8988T (cell line): ENCODE results near the gene FKBP11.
A peak's percentile ranks its signal among the peaks of the same experiment; 100 is the strongest.
"Not testable (repeated sequence)": the region's sequence is repeated elsewhere in the genome, so short reads cannot be mapped to it uniquely, and the experiment has no call there.

Experiments
- DNase-seq: peaks from one replicate; pipeline ENCODE4 v3.0.0; 2011

Gene FKBP11

DNA sequence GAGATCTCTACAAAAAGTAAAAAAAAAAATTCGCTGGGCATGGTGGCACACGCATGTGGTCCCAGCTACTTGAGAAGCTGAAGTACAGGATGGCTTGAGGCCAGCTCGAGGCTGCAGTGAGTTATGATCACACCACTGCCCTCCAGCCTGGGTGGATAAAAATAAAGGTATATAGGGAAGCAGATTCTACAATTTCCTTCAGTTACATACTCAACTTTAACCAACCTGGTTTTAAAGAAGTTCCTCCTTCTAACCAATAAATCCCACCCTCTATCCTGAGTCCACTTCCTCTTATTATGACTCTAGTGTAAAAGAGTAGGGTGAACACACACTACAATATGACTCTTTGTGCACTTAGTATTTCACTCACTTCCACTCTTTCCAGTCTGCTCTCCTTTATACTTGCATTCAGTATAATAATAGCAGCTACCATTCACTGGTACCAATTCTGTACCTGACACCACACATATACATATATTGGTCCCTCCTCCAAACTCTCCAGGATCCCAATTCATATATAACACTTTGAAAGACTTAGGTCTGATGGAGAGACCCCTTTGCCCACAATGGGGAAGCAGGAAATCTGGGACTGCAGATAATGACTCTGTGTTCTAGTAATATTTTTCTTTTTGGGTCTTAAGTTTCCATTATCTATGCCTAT is 29.7 kb upstream of the FKBP11 start:
- no peak for DNase-seq

DNA sequence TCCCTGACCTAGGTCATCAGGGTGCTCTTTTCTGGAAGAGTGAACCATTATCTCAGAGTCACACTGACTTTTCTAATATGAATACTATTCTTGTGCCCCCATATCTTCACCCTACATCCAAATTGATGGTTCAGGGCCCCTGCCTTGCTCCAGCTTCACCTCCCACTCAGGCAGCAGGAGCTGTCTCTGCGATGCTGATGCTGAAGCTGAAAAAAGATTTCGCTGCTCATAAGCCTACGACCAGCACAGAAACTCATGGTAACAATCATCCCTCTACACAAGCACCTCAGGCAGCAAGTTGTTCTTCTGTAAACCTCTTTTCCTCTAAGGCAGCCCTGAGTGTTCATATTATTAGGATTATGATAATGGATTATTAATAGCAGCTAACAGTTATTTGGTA is 28.8 kb upstream of the FKBP11 start:
- no peak for DNase-seq

DNA sequence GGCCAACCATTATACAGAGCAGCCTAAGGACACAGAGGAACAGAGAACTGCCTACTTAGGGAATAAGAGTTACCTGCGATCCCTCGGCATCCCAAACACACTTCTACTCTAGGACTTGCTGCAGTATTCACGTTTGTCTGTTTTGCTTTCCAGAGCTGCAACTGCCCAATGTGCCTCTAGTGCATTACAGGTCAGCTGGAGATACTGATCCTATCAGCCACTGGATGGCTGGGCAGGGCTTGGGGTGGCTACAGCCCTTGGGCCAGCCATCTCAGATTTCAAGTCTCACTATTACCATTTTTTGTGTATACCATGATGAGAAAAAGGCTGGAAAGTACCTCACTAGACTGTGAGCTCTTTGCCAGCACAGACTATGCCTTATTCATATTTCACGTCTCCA is 27.4 kb upstream of the FKBP11 start:
- DNase-seq, result no peak

DNA sequence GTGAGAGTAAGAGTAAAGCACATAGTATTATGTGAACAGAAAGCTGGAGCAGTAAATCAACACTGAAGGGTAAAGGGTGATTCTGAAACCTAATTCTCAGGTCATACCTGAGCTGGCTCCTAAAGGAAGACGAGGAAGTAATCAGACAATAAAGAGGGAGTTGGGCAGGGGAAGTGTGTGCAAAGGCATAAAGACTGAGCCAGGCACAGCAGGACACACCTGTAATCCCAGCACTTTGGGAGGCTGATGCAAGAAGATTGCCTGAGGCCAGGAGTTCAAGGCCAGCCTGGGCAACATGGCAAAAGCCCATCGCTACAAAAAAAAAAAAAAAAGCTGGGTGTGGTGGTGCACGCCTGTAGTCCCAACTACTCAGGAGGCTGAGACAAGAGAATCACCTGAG is 22.4 kb upstream of the FKBP11 start:
- no peak for DNase-seq

DNA sequence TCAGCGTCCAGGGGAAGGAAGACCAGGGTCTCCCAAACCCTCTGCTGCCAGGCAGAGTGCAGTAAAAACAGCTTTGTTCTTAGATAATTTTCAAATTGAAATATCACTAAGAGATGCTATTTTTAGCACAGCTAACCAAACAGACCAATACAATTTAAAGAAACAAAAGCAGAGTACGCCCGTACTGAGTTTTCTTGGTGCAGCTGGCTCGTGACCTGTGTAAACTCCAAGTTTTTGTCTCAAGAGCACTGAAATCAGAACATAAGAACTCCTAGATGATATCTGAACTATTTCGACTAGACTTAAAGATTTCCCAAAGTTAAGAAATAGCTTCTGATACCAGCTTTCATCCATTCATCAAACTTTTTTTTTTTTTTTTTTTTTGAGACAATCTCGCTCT is 21.7 kb upstream of the FKBP11 start:
- DNase-seq, result no peak

DNA sequence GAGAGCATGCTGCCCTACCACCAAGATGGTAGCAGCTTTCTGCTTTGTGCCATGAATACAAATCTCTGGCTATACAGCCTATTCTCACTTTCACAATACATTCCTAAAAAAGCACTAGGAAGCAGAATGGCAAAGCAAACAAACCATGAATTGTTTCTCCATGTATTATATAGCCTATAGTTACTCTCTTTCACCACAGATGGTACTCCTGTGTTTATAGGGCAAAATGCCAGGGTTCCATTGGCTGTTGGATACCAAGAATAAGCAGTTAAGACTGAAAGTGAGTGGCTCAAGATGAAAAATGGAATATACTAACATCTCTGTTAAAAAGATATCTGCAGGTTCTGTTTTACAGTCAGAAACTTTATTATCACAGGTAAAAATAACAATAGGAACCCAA is 20.9 kb upstream of the FKBP11 start:
- no peak for DNase-seq

DNA sequence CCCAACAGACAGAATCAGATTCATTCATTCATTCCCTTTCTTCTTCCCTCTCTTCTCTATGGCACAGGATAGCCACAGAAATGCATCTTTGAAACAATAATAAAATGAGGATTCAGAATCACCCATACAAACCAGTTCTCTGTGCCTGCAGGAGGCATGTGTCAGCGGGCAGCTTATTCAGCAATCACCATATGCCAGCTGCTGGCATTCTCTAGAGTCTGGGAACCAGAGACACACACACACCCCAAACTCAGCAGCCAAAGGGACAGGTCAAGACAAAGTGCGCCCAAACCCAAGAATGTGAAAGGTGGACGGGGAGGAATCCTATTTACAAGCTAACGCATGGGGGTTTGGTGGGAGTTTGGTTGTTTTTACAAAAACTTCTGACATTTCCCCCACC is 17.9 kb upstream of the FKBP11 start:
- DNase-seq, result no peak

DNA sequence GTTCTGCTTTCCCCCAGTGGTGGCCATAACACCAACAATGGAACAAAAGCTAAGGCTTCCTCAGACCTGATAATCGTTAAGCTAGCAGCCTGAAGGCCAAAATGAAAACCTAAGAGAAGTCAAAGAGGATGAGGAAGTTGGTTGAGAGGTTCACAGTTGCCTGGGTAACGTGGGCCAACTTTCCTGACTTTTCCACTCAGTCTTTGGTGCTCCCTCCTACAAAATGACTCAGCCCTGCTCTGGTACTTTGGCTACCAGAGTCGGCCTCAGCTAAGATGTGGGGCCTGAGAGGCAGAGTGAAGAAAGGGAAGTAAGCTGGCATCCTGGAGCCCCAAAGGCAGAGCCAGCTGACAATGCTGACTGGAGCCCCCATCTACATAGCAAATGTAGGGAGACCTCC is 14.9 kb upstream of the FKBP11 start:
- no peak for DNase-seq

DNA sequence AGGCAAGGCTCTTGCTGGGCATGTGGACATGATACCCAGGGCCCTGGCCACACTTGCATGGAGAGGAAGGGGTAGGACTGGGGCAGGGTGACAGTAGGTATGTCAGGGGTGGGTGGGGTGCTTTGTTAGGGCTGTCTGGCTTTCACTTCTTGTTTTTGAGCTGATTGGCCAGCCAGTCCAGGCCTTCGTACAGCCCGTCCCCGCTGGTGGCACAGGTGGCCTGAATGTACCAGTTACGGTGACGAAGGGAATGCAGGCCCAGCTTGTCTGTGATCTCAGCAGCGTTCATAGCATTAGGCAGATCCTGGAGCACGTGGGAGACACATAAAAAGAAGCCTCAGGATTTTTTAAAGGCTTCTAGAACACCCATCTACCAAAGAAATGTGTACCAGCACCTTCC is 13.5 kb upstream of the FKBP11 start:
- DNase-seq, result no peak

DNA sequence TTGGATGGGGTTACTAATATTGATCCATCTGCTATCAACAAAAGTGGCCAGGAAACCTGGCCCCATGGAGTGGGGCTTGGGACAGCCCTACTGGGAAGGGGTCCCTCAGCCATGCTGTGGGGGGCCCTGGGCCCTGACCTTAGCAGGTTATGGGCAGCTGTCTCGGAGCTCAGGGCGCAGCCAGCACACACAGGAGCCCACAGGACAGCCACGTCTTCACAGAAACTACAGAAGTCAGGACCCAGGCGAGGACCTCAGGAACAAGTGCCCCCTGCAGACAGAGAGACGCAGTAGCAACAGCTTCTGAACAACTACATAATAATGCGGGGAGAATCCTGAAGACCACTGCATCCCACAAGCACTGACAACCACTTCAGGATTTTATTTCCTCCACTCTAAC is 11.9 kb upstream of the FKBP11 start:
- DNase-seq, result no peak

DNA sequence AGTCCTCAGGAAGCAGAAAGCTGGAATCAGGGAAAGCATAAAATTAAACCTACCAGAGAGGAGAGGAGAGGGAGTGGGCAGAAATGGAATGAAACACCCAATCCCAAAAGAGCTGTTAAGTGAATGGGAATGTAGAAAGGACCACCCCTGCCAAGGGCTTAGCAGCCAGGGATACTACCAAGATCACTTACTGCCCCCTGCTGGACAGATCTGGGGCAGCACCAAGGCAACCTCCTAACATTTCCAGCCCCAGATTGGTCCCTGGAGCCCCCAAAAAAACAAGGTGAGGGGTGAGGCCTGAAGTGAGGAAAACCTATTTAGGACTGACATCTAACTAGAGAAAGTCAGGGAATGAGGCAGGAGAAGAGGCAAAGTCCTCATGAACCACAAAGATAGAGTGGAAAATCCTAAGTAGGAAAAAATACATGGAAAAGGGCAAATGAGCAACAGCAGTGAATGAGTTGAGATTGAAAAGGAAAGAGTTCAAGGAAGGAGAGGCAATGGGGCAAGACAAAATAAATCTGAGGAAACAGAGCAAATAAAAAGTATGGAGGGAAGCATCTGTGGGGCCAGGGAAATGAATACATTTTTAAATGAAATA is 11.2 kb upstream of the FKBP11 start:
- peak; percentile 62 for DNase-seq

DNA sequence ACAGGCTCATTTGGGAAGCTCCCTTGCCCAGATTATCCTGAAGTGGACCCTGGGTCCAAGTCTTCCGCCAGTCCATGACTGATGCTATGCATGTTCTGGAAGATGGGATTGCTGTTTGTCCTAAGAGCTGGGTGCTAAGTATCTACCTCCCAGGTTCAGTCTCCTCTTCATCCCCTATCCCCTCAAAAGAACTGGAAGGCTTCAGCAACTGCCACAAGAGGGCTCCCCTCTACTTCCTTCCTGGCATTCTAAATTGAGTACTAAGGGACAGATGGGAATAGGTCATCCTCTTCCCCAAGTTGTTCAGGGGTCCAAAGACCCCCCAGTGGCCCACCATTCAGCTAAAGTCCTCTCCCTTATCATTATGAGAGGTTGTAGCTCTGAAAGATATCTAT is 9.0 kb upstream of the FKBP11 start:
- no peak for DNase-seq

DNA sequence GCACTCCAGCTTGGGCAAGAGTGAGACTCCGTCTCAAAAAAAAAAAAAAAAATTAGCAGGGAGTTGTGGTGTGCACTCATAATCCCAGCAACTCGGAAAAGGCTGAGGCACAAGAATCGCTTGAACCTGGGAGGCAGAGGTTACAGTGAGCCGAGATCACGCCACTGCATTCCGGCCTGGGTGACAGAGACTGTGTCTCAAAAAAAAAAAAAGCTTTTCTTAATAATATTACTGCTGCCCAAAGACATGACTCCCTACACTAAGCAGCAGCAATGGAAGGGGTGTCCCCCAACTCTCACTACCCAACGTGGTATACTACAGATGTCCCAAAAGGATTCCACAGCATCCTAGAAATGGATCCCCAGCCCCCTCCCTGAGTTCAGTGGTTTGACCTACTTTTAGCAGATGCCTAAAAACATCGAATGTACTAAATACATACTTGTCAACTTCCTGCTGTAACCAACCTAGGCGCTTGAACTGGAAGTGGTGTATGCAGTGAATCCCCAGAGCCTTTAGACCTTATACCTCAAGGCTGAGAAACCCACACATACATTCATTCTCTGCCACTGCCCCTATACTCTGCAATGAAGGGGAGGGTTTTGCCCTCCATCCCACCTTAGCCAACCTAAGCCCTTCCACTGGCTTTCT is 8.5 kb upstream of the FKBP11 start:
- DNase-seq, result no peak

DNA sequence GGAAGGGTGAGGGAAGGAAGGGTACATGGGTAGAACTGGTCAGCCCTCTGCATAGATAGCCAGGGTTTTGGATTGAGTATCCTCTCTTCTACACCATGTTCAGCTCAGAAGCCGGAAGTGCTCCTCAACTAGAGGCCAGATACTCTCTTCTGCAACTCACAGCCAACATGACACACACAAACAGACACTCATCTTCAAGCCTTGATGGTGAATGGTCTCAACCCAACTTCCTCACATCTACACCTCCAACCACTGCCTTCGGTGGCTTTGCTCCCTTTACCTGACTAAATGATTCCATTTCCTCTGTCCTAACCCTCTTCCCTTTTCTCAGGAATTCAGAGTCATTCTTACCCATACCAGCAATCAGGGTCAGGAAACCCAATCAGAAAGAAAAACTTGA is 7.6 kb upstream of the FKBP11 start:
- DNase-seq, result no peak

DNA sequence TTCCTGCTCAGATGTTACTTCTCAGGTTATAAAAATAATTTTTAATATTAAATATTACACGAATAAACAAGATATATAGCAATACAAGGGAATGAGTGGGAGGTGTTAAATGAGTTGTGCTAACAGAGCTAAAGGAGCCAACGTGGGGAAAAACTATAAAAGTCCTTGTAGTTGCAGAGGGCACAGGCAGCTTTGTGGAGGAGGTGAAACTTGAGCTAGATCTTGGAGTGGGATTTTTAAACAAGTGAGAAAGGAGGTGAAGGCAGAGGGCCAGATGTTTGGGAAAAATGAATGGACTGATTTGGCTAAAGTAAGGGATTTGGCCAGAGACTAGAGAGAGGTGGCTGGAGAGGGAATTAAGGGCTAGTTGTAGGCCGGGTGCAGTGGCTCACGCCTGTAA is 5.2 kb upstream of the FKBP11 start:
- DNase-seq, result no peak

DNA sequence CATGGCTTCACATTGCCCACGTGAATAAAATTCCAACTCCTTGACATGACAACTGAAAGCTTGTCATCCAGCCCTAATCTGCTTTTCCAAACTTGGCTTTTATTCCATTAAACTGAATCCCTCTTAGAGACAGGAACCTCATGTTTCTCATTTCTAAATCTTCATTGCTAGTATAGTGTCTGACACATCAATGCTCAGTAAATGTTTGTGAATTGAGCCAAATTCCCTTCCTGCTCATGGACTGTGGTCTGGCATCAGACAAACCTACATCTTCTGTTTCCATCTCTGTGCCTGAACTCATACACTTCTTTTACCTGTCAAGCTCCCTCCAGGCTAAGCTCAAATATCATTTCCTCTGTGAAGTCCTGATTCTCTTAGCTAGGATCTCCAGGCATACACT is 4.3 kb upstream of the FKBP11 start:
- no peak for DNase-seq

DNA sequence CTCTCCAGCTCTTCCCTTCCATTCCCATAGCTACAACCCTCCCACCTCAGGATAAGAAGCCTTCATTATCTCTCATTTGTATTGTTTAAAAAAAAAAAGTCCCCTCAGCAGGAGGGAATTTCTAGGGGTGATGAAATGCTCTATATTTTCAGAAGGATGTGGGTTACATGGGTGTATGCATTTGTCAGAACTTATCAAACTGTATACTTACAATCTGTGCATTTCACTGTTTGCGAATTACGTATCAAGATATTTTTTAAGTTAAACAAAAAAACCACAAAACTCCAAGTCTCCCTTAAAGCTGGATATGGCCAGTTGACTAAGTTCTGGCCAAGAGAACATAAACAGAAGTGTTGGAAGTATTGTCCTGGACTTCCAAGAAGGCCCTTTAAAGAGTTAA is 2.0 kb upstream of the FKBP11 start:
- no peak for DNase-seq

DNA sequence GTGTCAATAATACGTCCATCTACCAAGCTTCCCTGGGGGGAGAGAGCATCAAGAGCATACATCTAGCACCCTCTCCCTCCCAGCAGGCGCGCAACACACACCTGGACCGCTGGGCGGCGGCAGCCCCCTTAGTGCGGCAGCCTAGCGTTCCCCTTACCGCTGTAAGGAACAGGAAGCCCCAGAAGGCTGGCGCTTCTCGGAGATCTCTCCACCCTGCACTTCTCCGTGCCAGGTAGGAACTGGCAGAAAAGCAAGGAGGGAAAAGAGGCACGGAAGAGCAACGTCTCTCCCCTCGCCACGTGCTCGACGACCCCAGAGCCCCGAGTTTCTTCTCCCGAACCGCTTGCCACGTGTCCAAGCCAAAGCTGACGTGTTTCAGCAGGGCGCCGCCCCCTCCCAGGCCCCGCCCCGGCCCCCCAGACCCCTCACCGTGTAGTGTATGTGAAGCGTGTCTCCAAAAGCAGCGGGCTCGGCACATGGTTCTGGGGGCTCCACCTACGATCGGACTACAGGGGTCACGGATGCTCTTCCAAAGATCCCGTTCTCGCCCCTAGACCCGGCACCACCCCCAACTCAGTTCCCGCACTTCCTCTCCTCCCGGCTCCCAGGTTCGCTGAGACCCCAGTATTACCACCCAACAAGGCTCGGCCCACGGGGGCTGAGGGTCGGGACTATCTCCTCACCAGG is 532 bp downstream of the FKBP11 start:
- DNase-seq, result peak; percentile 59

DNA sequence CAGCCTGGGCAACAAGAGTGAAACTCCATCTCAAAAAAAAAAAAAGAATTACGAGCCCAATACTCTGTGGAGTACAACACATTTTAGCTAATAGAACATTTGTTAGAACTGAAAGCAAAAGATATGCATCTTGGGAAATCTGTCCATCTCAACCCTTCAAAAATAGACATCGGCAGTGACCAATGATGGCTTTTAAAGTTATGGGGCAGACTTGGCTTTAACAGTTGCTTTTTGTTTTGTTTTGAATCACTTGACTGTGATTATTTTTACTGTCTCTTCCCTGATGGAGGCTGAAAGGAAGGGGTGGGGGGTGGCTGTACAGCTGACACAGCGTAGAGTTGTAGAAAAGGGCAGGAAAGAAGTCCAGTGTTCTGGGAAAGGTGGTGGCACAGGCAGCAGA is 2.2 kb downstream of the FKBP11 start:
- DNase-seq, result no peak

DNA sequence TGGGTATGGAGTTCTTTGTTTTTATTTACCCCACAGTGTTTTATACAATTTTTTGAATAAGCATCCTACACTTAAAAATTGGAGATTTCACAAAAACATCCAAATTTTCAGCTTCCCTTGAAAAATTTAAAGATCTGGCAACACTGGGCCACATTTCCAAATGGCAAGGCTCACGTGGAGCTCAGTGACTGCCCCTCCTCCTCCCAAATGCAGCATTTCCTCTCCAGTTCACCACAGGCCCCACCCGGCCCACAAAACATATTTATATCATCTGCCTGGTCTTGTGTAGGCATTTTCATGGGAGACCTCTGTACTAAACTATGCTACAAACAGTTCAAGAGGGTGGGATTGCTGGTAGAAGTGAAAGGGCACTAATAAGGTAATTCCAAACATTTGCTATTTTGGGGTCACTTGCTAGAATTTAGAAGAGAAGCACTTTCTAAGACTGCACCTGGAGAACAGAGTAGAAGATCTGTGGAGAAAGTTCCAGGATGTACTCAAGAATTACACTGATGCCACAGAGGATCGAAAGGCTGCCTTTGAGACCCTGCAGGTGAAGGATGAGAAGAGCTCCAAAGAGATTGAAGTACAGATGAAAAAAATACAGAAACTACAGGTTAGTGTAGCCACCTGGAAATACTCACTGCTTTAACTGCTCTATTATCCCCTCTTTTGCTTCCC is 7.3 kb downstream of the FKBP11 start:
- no peak for DNase-seq

DNA sequence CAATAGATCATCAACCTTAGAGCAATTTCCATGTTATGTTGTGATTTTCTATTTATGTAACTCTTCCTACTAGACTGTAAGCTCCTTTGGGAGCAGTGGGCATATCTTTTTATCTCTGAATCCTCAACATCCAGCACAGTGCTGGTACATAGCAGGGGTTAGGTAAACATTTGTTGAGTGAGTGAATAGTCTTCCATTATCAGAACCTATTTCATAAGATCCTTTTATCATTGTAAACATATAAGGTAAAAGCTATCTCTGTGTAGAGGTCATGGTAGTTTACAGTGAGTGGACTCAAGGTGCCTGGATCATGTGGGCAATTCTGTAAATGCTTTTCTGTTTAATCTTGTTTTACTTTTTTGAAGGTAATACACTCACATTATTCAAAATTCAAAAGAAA is 15.1 kb downstream of the FKBP11 start:
- no peak for DNase-seq

DNA sequence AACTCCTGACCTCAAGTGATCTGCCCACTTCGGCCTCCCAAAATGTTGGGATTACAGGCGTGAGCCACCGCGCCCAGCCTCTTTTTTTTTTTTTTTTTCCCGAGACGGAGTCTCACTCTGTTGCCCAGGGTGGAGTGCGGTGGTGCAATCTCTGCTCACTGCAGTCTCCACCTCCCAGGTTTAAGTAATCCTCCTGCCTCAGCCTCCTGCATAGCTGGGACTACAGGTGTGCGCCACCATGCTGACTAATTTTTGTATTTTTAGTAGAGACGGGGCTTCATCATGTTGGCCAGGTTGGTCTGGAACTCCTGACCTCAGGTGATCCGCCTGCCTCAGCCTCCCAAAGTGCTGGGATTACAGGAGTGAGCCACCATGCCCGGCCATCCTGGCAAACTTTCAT is 15.6 kb downstream of the FKBP11 start:
- not testable (repeated sequence) for DNase-seq

DNA sequence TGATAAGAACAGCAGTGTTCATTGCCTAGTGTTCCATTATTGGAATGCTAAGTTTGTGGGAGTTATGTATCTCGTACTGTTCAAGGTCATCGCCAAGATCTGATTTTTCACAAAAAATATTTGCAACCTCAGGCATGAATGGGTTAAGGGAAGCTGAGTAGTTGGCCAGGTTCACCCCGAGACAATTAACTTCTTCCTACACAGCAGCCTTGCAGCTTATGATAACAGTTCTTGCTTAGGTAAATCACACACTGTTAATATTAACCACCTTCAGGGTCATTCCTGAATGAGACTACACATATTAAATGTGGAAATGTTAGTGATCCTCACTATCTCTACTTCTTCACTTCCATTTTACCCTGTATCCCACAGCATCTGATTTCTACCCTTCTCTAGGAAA is 18.0 kb downstream of the FKBP11 start:
- no peak for DNase-seq

DNA sequence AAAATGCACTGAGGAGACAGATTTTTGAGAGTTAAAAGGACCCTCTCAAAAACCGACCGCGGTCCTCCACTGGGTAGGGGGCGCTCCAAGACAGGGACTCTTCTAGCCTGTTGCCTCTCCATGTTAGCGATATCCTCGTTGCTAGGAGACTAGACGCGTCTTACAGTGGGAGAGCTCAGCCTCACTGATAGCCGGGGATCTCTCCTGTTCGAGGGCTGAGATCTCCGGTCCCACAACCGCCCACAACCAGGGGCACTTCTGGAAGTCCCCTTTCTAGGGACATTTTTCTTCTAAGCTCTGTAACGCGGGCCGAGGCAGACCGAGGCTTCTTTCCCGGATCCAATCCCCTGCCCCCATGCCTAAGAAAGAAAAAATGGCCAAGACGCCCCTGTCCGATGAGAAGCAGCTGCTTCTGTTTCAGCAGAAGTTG is 21.3 kb downstream of the FKBP11 start:
- peak; percentile 50 for DNase-seq
